Lower leg skin (tissue), 4 donors: Measurements from ENCODE around the gene GTPBP4. TPM values are rescaled to one million over a fixed set of nuclear protein-coding genes. Genes with fewer than 3 reads are reported as not detected.

Source experiments
- DNase-seq, 2 donors: peaks; one replicate each; pipeline ENCODE4 v3.0.0-alpha.2; 2019; ENCODE audit warnings: low spot score in 2 of 2
- H3K4me3 ChIP-seq: fragments of 200-600 bp; sonication (generic); 2 replicates; pipeline ENCODE4 v1.5.1; 2017; ENCODE audit warnings: mild to moderate bottlenecking, low read depth; ENCODE audit not compliant: poor library complexity, severe bottlenecking
- CTCF ChIP-seq, 3 donors: fragments of 450-650 bp; IDR thresholded peaks; one replicate each; pipeline ENCODE4 v1.5.1; 2016; ENCODE audit warnings: antibody characterized with exemption in 3 of 3, mild to moderate bottlenecking in 3 of 3, moderate library complexity in 2 of 3
- POLR2A ChIP-seq, 2 donors: fragments of 450-650 bp; IDR thresholded peaks; one replicate each; pipeline ENCODE4 v1.6.1; 2016 to 2017; ENCODE audit warnings: antibody characterized with exemption in 2 of 2, mild to moderate bottlenecking in 1 of 2, moderate library complexity in 1 of 2
- WGBS, 2 donors: methylation state at CpG; one replicate each; pipeline ENCODE4 v1.1.5; 2018; 5-methylcytosine and 5-hydroxymethylcytosine counted together
- intact Hi-C: fragments of 100-400 bp; cut with DNase I; formaldehyde crosslinking; loops from one replicate; pipeline ENCODE4 v1.15.0; 2023; ENCODE audit warnings: low total_unique reads
- total RNA-seq, 4 donors: library from RNA; depleted of rRNA; stranded (reverse); fragments of >200 nt; gene quantifications; one replicate each; pipeline ENCODE4 v1.1.0, GENCODE V29; 2016

Gene GTPBP4
- total RNA-seq, 4 donors from 2014 or later, result 8.8 to 23.2 (median 15.8) TPM

- TF ChIP-seq CTCF (IDR thresholded peaks at IDR 0.05) (no peak), POLR2A (IDR thresholded peaks at IDR 0.05) (no peak)
- intact Hi-C loops, result no loop called here
- no peak overlapping the region for H3K4me3 ChIP-seq
- DNase-seq, result no peak
- whole genome bisulfite sequencing, 2 donors, result 68 to 76% methylated on average over 4 of the region's 4 CpGs
These were observed 55.9 kb downstream of the GTPBP4 start for GRCh38 chr10:1044146-1044545.

GRCh38 chr10:1044964-1045363, 56.7 kb downstream of the GTPBP4 start:
- intact Hi-C loops, result no loop called here
- DNase-seq, result no peak
- no peak overlapping the region for H3K4me3 ChIP-seq
- 72 to 79% methylated on average over 4 of the region's 4 CpGs for WGBS, 2 donors
- no peak for TF ChIP-seq POLR2A (IDR thresholded peaks at IDR 0.05)
- no peak for TF ChIP-seq CTCF (IDR thresholded peaks at IDR 0.05)

- no peak for DNase-seq
- 74 to 90% methylated on average over 6 of the region's 6 CpGs for WGBS, 2 donors
- intact Hi-C loops, result no loop called here
- TF ChIP-seq CTCF (IDR thresholded peaks at IDR 0.05) (no peak), POLR2A (IDR thresholded peaks at IDR 0.05) (no peak)
- H3K4me3 ChIP-seq, result no peak overlapping the region
These were observed 57.2 kb downstream of the GTPBP4 start for GRCh38 chr10:1045415-1045814.

- no peak for DNase-seq
- no peak for TF ChIP-seq POLR2A (IDR thresholded peaks at IDR 0.05)
- TF ChIP-seq CTCF (IDR thresholded peaks at IDR 0.05), result no peak
- peak overlapping the region; percentile 69 for H3K4me3 ChIP-seq
- WGBS, 2 donors, result 3 to 6% methylated on average over 15 of the region's 15 CpGs
- intact Hi-C loops, result no loop called here
These were observed 59.7 kb downstream of the GTPBP4 start for GRCh38 chr10:1047937-1048336.

- TF ChIP-seq POLR2A (IDR thresholded peaks at IDR 0.05) (no peak), CTCF (IDR thresholded peaks at IDR 0.05) (no peak)
- intact Hi-C loops, result no loop called here
- peak overlapping the region; percentile 69 for H3K4me3 ChIP-seq
- 0 to 2% methylated on average over 28 to 37 of the region's 37 CpGs for WGBS, 2 donors
- peak in 1 of 2 donors; percentile 87 for DNase-seq
These were observed 60.1 kb downstream of the GTPBP4 start for GRCh38 chr10:1048349-1048731.

GRCh38 chr10:1048732-1049424, 60.6 kb downstream of the GTPBP4 start, which contains the start of gene IDI1:
Gene IDI1 (minus strand): TSS chr10:1049119. CDS start chr10:1049003, 116 bp downstream.
- 0 to 1% methylated on average over 20 to 50 of the region's 83 CpGs for WGBS, 2 donors
- TF ChIP-seq CTCF (IDR thresholded peaks at IDR 0.05), result no peak
- peak in 1 of 2 donors; percentile 59 for TF ChIP-seq POLR2A (IDR thresholded peaks at IDR 0.05)
- peak within 1 kb of the TSS; percentile 69 for H3K4me3 ChIP-seq
- intact Hi-C loops, result no loop called here
- peak; percentile 97 to 99 for DNase-seq
